GM12873 (cell line): Measurements from ENCODE around the gene NEMP1.

ENCODE experiments used
- TF ChIP-seq, protein P1 (sequence below): IDR thresholded peaks from 2 replicates; pipeline ENCODE4 v1.5.1; 2012; ENCODE audit warnings: low read depth, mild to moderate bottlenecking, moderate library complexity, low read length, control low read depth; ENCODE audit not compliant: insufficient read depth; ENCODE audit errors: missing control alignments

Gene NEMP1

GRCh38 chr12:57090924-57091637 lies 12.5 kb upstream of the NEMP1 start:
- TF ChIP-seq, protein P1, sequence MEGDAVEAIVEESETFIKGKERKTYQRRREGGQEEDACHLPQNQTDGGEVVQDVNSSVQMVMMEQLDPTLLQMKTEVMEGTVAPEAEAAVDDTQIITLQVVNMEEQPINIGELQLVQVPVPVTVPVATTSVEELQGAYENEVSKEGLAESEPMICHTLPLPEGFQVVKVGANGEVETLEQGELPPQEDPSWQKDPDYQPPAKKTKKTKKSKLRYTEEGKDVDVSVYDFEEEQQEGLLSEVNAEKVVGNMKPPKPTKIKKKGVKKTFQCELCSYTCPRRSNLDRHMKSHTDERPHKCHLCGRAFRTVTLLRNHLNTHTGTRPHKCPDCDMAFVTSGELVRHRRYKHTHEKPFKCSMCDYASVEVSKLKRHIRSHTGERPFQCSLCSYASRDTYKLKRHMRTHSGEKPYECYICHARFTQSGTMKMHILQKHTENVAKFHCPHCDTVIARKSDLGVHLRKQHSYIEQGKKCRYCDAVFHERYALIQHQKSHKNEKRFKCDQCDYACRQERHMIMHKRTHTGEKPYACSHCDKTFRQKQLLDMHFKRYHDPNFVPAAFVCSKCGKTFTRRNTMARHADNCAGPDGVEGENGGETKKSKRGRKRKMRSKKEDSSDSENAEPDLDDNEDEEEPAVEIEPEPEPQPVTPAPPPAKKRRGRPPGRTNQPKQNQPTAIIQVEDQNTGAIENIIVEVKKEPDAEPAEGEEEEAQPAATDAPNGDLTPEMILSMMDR = no peak

- TF ChIP-seq, protein P1 = no peak
Measured at GRCh38 chr12:57090490-57090889, 11.9 kb upstream of the NEMP1 start.

- TF ChIP-seq, protein P1 = no peak
Measured at GRCh38 chr12:57089271-57090245, 11.0 kb upstream of the NEMP1 start.

DNA sequence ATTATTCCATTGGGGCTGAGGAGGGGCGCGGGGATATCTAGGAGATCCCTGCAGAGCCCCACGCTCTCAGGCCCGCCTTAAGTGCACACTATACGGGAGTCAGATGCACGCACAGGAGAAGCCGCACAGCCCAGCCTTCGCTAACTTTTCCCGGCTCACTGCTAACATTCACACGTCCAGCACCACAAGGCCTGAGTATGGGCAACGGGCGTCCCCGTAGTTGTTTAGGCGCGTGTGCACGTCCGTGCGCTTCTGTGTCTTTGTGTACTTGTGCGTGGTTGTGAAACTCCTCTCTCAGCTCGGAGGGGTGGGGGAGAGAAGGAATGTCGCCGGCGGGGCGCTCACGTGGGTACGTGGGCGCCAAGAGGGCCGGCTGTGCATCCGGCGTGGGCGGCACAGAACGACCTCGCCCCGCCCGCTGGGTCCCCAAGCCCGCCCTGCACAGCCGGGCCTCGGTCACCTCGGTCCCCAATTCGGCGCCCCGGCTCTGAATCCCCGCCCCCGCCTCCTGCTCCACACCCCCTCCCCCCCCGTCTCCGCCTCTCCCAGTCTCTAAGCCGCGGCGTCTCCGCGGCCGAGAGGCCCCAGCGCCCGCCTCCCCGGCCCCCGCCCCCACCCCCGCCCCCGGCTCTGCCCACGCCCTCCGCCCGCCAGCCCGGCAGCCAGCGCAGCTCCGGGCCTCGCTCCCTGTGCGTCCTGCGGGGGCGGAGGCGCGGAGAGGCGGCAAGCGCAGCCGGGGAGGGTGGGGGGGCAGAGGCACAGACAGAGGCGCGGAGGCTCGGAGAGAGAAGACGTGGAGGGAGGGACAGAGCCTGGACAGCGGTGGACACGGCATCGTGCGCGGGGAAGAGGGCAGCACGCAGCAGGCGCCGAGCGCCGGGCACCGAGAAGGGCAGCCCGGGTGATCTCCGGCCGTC lies 10.0 kb upstream of the NEMP1 start, which contains the start of gene NAB2:
Gene NAB2 (plus strand): TSS at position 761 of the 917 bp plus-strand sequence. CDS start 158 bp downstream, outside the sequence.
- TF ChIP-seq, protein P1 = no peak

GRCh38 chr12:57087691-57088353 lies 9.2 kb upstream of the NEMP1 start:
- TF ChIP-seq, protein P1 = no peak

- TF ChIP-seq, protein P1 = no peak
Measured at GRCh38 chr12:57087010-57087690, 8.6 kb upstream of the NEMP1 start.
